Measurements from ENCODE around the gene ZDHHC11.
"Not testable (repeated sequence)": the region's sequence is repeated elsewhere in the genome, so short reads cannot be mapped to it uniquely, and the experiment has no call there.

The ZDHHC11 gene

GRCh38 chr5:757931-758697, 92.7 kb downstream of the ZDHHC11 start:
- DNase-seq = no peak

GRCh38 chr5:757346-757930, 93.3 kb downstream of the ZDHHC11 start:
- no peak for DNase-seq

- DNase-seq = no peak
Observed at GRCh38 chr5:756865-757345, 93.9 kb downstream of the ZDHHC11 start.

GRCh38 chr5:756171-756570, 94.6 kb downstream of the ZDHHC11 start:
- DNase-seq = no peak

- not testable (repeated sequence) for DNase-seq
Observed at GRCh38 chr5:754143-754632, 96.6 kb downstream of the ZDHHC11 start.

GRCh38 chr5:753567-754142, 97.1 kb downstream of the ZDHHC11 start:
- not testable (repeated sequence) for DNase-seq

GRCh38 chr5:752532-753115, 98.2 kb downstream of the ZDHHC11 start:
- not testable (repeated sequence) for DNase-seq

GRCh38 chr5:751992-752391, 98.8 kb downstream of the ZDHHC11 start:
- not testable (repeated sequence) for DNase-seq

- no peak for DNase-seq
Observed at GRCh38 chr5:751496-751895, 99.3 kb downstream of the ZDHHC11 start.

GRCh38 chr5:750226-750625, 100.6 kb downstream of the ZDHHC11 start:
- not testable (repeated sequence) for DNase-seq

- DNase-seq = no peak
Observed at GRCh38 chr5:749101-749670, 101.6 kb downstream of the ZDHHC11 start.

GRCh38 chr5:748011-748980, 102.5 kb downstream of the ZDHHC11 start:
- DNase-seq = not testable (repeated sequence)

- not testable (repeated sequence) for DNase-seq
Observed at GRCh38 chr5:747303-747844, 103.4 kb downstream of the ZDHHC11 start.

- DNase-seq = no peak
Observed at GRCh38 chr5:746258-746761, 104.5 kb downstream of the ZDHHC11 start.
